Fibroblast of skin of abdomen (primary cell): ENCODE measurements around the gene GNB1L.
A peak's percentile ranks its signal among the peaks of the same experiment; 100 is the strongest.

Experiments
- DNase-seq: peaks from one replicate; pipeline ENCODE4 v3.0.0-alpha.2; 2013

GNB1L gene

DNA sequence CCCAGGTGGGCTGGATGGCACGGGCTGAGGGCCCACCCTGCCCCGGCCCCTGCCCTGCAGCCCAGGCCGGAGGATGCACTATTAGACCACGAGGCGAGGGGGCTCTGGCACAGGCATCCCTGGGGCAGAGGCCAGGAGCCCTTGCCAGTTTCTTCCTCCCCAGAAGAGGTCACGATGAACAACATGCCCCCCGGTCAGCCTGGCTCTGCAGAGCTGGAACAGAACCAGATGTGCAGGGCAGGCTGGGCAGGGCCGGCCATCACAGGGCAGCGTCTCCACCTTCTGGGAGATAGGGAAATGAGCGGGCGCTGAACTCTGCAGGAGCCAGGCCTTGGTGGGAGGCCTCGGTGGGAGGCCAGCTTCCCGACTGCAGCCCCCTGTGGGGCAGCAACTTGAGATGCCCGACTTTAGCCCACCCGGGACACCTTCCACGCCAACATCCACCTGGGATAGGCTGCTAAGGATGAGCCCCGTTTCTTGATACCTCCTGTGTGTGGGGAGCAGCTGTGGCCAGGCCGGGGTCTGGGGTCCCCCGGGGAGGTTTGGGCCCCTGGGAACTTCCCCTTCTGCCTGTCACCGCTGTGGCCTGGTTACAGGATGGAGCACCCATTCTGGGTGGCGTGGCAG lies 21.8 kb upstream of the GNB1L start:
- no peak for DNase-seq

DNA sequence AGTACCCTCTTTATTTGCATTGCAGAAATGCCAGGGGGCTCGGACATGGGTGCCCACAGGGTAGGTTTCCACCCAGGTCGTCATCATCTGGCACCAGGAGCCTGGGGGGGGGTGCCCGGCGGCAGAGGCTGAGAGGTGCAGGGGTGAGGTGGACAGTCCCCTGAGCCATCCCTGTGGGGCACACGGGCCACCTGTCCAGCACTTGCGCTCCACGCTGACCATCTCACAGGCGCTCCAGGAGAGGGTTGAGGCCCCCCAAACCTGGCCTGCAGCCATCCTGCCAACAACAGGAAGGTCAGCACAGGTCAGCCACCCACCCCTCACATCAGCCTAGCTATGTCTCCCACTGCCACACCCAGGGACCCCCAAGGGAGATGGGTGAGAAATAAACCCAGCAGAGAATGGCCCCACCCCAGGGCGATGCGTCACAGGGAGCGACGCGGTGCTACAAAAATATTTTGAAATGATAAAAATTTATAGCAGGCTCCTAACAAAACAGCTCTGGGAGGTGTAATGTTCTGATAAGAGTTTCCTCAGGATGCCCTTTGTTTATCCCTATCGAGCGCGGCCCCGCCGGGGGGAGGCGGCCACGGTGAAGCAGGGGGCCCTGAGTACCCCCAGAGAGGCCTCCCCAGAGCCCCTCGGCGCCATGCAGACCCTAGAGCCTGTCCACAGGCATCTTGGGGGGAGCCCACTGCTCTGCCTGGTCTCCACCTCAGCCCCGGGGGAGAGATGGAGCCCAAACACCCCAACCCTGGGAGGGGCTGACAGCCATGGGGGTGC lies 21.0 kb upstream of the GNB1L start:
- DNase-seq, result no peak

- DNase-seq, result no peak
Measured at GRCh38 chr22:19875061-19875530, 20.4 kb upstream of the GNB1L start.

DNA sequence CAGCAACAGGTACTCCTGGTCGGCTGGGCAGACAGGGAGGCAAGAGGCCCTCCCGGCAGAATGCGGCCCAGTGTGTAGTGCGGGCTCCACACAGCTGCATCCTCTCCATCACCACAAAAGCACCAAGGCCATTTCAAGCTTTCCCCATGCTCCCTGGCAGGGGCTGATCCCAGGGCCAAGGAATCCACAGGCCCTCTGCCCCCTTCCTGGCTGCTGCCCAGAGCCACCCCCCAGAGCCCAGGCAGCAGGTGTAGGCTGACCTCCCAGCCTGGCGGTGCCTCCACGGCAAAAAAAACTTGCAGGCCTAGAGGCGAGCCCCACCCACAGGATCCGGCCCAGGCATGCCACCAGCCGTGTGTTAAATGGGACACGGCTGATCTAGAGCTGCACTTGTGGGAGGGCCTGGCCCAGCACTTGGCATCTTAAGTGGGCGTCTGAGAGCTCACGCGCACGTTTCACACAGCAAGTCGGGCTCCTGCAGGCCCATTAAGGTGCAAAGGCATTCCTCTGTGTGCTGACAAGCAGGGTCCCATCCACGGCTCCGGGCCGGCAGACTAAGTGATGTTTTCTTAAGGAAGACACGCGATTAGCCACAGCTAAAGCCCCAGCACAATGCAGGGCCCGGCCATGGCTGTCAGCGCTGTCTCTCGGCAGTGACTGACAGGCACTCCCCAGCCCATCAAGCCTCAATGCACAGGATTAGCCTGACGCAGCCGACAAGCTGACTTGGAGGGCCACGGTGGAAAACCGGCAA lies 19.8 kb upstream of the GNB1L start:
- DNase-seq, result no peak

DNA sequence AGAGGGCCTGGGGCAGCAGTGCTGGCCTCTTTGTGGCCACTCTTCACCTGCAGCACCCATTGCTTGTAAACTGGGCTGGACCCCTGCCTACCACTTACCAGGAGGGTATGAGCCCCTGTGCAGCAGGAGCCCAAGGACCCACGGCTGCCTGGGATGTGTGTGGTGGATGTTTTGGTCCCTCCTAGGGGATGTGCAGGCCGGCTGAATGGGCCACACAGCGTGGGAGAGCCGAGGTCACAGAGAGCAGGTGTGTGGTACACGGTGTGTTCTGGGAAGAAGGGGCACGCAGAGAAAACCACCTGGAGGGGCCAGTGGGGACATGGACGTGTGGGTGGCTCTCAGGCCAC lies 19.3 kb upstream of the GNB1L start:
- DNase-seq, result no peak

DNA sequence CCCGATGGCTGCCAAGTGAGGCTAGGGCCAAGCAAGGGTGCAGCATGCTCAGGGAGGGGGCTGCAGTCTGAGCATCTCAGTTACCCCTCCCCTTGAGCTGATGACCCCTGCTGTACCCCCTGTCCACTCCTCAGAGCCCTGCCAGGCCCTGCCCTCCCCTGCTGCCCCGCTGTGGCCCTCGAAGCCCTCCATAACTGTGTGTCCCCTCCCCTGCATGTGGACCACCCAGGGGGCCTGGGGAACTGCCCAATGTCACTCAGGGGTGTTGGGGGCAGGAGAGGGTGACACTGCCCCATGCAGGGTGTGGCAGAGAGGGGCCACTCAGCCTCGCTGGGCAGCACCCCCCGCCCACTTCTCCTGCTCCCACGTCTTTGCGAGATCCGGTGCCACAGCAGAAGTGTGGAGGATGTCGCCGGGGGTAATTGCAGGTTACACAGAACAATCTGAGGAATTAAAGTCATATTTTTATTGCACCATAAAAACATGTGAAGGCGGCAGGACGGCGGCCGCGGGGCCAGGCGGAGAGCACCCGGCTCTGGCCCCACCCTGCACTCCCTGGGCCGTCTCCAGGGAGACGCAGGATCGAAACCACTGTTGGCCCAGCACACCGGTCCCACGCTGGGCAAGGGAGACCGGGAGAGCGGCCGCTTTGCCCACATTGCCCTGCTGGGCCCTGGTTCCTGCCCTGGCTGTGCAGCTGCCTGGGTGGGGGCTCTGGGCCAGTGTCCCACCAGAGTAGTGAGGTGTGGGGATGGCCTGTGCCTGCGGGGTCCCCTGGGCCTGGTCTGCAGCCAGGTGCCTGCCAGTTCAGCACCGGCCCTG lies 18.7 kb upstream of the GNB1L start:
- no peak for DNase-seq

DNA sequence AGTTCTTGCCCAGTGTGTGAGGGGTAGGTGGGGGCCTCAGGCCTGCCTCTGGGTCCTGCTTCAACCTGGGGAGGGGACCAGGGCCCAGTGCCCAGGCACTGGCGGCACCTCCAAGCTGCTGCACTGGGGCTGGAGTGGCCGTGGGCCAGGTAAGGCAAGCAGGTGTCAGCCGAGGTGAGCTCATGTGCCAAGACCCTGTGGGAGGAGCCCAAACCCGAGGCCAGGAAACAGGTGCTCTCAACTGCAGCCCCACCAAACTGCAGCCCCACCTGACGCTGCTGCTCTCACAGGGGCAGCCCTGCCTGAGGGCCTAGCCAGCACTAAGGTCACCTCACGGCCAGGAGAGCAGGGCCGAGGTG lies 18.1 kb upstream of the GNB1L start:
- DNase-seq, result no peak

- no peak for DNase-seq
Measured at GRCh38 chr22:19871845-19872778, 17.4 kb upstream of the GNB1L start.

DNA sequence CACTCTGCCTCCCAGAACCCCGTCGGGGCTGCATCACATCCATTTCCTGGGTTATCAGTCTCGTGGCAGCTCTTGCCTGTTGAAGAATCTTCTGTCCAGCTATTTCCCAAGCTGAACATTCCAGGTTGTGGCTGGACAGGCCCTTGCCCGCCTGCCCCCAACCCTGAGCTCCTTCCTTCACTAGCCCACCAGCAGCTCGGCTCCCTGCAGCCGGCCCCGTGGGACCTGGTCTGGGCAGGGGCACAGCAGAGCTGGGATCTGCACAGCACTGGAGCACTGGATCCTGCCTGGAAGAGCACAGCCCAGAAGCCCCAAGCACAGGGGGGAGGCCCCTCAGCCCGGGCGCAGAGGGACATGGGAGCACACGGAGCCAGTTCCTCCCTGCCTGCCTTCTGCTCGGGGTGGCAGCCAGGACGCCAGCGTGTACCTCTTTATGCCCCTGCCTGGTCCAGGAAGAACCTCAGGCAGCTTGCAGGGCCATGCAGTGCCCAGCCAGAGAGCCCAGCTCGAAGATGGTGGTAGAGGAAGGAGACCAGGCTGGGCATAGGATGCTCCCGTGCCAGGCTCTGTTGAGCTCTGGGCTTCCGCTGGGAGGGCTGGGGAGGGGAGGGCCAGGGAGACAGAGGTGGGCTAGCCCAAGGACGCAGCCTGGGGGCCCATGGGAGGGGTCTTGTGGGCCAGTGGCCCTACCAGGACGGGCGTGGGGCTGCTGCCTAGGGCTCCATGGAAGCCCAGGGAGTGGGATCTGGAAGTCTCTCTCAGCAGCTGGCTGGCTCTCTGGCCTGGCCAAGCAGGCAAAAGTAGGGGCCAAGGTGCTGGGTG lies 16.6 kb upstream of the GNB1L start:
- no peak for DNase-seq

- no peak for DNase-seq
Measured at GRCh38 chr22:19870153-19871022, 15.7 kb upstream of the GNB1L start.

- DNase-seq, result no peak
Measured at GRCh38 chr22:19869497-19870152, 15.0 kb upstream of the GNB1L start.

GRCh38 chr22:19868773-19869471 lies 14.2 kb upstream of the GNB1L start:
- no peak for DNase-seq

GRCh38 chr22:19868333-19868732 lies 13.7 kb upstream of the GNB1L start:
- DNase-seq, result no peak

GRCh38 chr22:19867617-19868016 lies 12.9 kb upstream of the GNB1L start:
- no peak for DNase-seq

- DNase-seq, result no peak
Measured at GRCh38 chr22:19866665-19867009, 12.0 kb upstream of the GNB1L start.

DNA sequence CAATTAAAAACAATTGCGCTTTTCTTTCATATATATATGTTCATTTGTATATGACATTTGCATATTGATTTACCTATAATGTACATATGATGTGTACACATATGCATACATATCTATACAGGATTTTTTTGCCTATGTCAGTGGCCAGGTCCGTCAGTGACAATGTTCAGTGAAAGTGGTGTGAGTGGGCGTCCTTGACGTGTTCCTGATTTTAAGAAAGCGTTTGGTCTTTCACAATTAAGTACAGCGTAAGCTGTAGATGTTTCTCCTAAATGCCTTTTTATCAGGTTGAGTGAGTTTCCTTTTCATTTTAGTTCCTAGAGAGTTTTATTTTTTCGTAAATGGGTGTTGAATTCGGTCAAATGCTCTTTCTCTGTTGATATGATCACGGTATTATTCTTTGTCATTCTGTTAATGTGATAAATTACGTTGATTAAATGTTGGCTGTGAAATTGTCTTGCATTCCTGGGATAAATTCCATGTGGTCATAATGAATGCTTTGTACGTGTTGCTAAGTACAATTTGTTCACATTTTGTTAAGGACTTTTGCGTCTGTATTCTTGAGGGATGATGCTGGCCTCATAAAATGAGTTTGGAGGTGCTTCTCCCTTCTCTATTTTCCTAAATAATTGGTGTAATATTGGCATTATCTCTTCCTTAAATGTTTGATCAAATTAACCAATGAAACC lies 10.6 kb upstream of the GNB1L start:
- DNase-seq, result no peak

- peak; percentile 67 for DNase-seq
Measured at GRCh38 chr22:19864538-19865106, 9.9 kb upstream of the GNB1L start.

DNA sequence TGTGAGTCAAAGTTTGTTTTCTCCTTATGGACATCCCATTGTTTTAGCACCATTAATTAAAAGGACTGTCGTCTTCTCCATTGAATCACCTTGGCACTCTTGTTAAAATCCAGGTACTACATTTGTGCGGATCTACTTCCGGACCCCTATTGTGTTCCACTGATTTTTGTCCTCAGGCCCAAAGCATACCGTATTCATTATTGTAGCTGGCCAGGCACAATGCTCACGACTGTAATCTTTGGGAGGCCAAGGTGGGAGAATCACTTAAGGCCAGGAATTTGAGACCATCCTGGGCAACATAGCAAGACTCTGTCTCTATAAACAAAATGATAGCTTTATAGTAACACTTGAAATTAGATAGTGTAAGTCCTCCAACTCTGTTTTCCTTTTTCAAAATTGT lies 8.9 kb upstream of the GNB1L start:
- DNase-seq, result no peak
